Activated effector memory CD4-positive, alpha-beta T cell treated with Interleukin-2 at 50 U/mL for 16 hours (primary cell): ENCODE measurements around the gene GLIS1.

ENCODE experiments used
- DNase-seq: peaks from one replicate; pipeline ENCODE4 v3.0.0-alpha.2; 2020

The GLIS1 gene

GRCh38 chr1:53575141-53575954, 163.6 kb downstream of the GLIS1 start:
- DNase-seq, result no peak

GRCh38 chr1:53574621-53575020, 164.3 kb downstream of the GLIS1 start:
- no peak for DNase-seq

GRCh38 chr1:53573931-53574330, 165.0 kb downstream of the GLIS1 start:
- DNase-seq, result no peak

- DNase-seq, result no peak
Observed at GRCh38 chr1:53573522-53573921, 165.4 kb downstream of the GLIS1 start.

GRCh38 chr1:53572815-53573173, 166.2 kb downstream of the GLIS1 start:
- DNase-seq, result no peak

- DNase-seq, result no peak
Observed at GRCh38 chr1:53572065-53572814, 166.7 kb downstream of the GLIS1 start.

- no peak for DNase-seq
Observed at GRCh38 chr1:53568540-53568939, 170.4 kb downstream of the GLIS1 start.

- no peak for DNase-seq
Observed at GRCh38 chr1:53567851-53568250, 171.1 kb downstream of the GLIS1 start.

- no peak for DNase-seq
Observed at GRCh38 chr1:53567450-53567849, 171.5 kb downstream of the GLIS1 start.

- DNase-seq, result no peak
Observed at GRCh38 chr1:53563611-53564010, 175.4 kb downstream of the GLIS1 start.

- no peak for DNase-seq
Observed at GRCh38 chr1:53562981-53563379, 176.0 kb downstream of the GLIS1 start.

- DNase-seq, result no peak
Observed at GRCh38 chr1:53562291-53562980, 176.5 kb downstream of the GLIS1 start.

- no peak for DNase-seq
Observed at GRCh38 chr1:53561503-53562105, 177.4 kb downstream of the GLIS1 start.

GRCh38 chr1:53560581-53561502, 178.1 kb downstream of the GLIS1 start:
- no peak for DNase-seq

GRCh38 chr1:53559854-53560580, 178.9 kb downstream of the GLIS1 start:
- no peak for DNase-seq

GRCh38 chr1:53559391-53559815, 179.6 kb downstream of the GLIS1 start:
- DNase-seq, result no peak

GRCh38 chr1:53558739-53559315, 180.1 kb downstream of the GLIS1 start:
- no peak for DNase-seq

- DNase-seq, result no peak
Observed at GRCh38 chr1:53557830-53558738, 180.9 kb downstream of the GLIS1 start.

- no peak for DNase-seq
Observed at GRCh38 chr1:53557369-53557768, 181.6 kb downstream of the GLIS1 start.

GRCh38 chr1:53556657-53557227, 182.2 kb downstream of the GLIS1 start:
- no peak for DNase-seq
